Measurements from ENCODE around the gene MAN1A2. TPM values are rescaled to one million over a fixed set of nuclear protein-coding genes. Genes with fewer than 3 reads are reported as not detected.

Gene MAN1A2
- total and polyA plus RNA-seq, 9 of the 15 experiments (the other 6 are each of a cell fraction or from before 2014, with no cell fraction given): 4.2 to 38.4 (median 18.7) TPM

- TF ChIP-seq ZNF280A (IDR thresholded peaks at IDR 0.05; ENCODE audit: low read depth, partially characterized antibody) (no peak), ZNF518B (CRISPR knock-in tag; IDR thresholded peaks at IDR 0.05) (no peak), ZBTB34 (CRISPR knock-in tag; IDR thresholded peaks at IDR 0.05) (no peak), CSDE1 (IDR thresholded peaks at IDR 0.05) (no peak), ZKSCAN1 (IDR thresholded peaks at IDR 0.05; ENCODE audit: low read depth, low read length) (no peak), NR2C1 (IDR thresholded peaks at IDR 0.05) (no peak), NR2C1 (tag; IDR thresholded peaks at IDR 0.05) (peak; percentile 80), LCOR (CRISPR knock-in tag; IDR thresholded peaks at IDR 0.05) (no peak), THRB (CRISPR knock-in tag; conservative IDR thresholded peaks at IDR 0.05) (peak; percentile 85; the same call in 1 of the 2 replicates), MCM3 (IDR thresholded peaks at IDR 0.05) (no peak), FOXP1 (CRISPR knock-in tag; IDR thresholded peaks at IDR 0.05) (0 out of 2 replicates have a peak, but pooled peaks have one; percentile 41), ZNF347 (CRISPR knock-in tag; IDR thresholded peaks at IDR 0.05; ENCODE audit: low read depth) (no peak), ARID4B (CRISPR knock-in tag; IDR thresholded peaks at IDR 0.05) (no peak), ZNF41 (CRISPR knock-in tag; conservative IDR thresholded peaks at IDR 0.05) (0 out of 2 replicates have a peak, but pooled peaks have one; percentile 36), CCAR2 (IDR thresholded peaks at IDR 0.05; ENCODE audit: low read depth, low read length) (no peak)
Measured at GRCh38 chr1:117339866-117340700, 27.2 kb upstream of the MAN1A2 start (continued).

Data from K562 (cell line).